GM21515 (cell line): ENCODE results near the gene PDE4DIP.
A peak's percentile ranks its signal among the peaks of the same experiment; 100 is the strongest.
"Not testable (repeated sequence)": the region's sequence is repeated elsewhere in the genome, so short reads cannot be mapped to it uniquely, and the experiment has no call there.

ENCODE experiments used
- ATAC-seq: cut with Tn5 transposase; IDR thresholded peaks from one replicate; pipeline ENCODE4 v1.9.1; 2021; ENCODE audit not compliant: unreplicated experiment

The PDE4DIP gene

DNA sequence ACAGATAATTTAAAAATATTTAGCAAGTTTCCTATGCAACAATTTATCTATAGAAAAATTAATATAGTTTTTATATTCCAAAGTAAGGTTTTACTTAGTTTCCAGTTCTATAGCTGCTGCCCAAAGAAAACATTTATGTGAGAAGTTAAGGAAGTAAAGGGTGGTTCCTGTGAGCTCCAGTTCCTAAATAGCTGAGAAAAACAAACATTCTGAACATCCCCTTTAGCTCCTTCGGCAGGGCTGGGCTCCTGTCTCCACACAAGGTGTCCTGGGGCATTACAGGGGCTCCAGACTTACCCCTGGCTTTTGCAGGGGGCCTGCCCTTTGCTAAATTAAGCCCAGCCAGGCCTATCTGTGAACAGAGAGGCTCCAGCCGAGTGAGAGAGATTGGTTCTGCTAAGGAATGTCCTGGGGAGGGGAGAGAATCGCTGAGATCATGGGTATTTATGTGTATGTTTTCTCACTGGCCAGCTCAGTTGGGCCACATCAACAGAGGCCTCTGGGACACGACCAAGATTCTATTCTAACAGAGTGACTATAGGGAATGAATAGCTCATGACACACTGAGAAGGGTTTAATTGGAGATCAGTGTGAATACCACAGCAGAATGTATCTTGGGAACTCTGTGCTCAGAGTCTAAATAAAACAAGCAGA, 72.6 kb downstream of the PDE4DIP start:
- ATAC-seq, result not testable (repeated sequence)

DNA sequence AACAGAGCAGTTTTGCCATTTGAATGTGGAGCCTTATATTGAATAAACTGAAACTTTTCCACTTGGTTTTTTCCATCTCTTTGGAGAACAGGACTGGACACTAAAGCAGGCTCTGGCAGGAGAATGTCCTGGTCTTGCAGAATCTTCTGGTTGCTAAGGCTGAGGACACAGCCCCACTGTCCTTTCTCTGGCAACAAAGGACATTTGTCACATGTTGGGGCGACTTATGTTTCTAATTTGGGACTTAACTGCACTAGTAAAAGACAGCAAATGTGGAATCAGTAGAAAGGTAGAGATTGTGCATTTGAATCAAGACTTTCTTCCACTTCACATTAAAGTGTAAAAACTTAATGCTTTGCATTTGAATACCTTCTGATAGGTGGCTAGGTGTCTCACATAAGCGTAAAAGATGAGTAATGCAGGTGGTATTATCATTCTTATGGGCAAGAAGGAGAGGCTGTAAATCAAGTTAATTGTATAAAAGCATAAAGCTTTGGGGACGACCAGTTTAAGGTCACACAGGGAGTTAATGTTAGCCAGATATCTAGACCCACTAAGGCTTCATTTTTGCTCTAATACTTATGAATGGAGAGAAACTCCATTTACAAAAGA, 74.7 kb downstream of the PDE4DIP start:
- ATAC-seq, result not testable (repeated sequence)

DNA sequence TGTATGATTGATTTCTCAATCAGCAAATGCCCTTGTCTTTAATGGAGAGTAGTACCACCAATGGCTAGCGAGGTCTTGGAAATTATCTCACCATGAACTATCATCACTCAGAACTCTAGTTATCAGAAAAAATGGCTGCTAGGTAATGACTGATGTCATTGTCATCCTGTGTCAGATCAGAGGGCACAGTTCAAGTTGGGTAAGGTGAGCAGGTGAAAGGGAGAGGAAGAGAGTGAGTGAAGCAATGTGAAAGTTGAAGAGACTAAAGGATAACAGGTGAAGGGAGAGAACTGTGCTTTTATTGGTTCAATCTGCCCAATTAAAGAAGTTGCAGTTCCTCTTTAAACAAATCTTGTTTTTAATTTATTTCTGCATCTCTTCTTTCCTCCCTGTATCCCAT, 76.8 kb downstream of the PDE4DIP start:
- ATAC-seq, result not testable (repeated sequence)

DNA sequence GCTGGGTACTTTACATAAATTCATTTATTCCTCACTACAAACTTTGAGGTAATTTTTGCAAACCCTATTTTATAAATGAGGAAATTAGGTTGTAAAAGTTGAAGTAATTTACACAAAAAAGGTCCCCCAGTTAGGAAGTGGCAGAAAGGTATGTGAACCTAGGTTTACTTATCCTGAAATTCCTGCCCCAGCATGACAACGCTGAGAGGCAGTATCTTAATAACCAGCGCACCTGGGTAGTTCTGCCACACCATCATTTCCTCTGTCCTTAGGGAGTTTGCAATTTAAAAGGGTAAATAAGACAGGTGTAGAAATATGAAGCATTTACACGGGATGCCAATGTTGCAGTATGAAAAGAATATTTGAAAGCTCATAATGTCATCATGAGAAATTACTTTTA, 79.6 kb downstream of the PDE4DIP start:
- ATAC-seq, result not testable (repeated sequence)

DNA sequence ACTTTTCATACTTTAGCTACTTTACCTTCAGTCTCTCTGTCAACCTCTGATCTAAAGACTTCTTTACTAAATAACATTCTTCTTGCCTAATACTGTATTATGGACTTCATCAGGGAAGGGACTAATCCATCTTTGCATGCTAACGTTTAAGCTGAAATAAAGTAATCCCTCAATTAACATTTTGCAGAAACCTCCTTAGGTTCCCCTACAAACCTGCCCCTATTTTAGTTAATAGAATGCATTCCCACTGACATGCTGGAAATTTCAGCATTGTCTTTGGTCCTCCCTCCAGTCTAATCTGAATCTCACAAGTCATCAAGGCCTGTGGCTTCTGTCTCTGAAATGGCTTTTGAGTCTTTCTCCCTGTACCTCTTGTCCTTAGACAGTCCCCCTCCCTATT, 83.4 kb downstream of the PDE4DIP start:
- ATAC-seq, result not testable (repeated sequence)

DNA sequence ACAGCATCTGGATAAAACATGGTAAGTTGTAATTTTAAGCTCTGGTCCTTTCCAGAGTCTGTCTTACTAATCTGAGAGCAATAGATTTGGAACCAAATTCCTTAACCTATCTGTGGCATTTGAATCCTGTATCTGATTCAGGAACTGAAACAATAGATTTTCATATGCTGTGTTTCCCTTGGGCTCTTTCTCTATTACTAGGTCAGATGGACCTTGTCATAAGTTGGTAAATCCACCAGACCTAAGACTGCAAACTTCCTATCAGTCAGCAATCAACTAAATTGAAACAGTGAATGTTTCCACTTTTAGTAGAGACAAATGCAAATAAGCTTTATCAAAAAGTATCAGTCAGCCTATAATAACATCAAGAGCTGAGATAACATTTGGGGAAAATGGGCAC, 85.0 kb downstream of the PDE4DIP start:
- ATAC-seq, result not testable (repeated sequence)

DNA sequence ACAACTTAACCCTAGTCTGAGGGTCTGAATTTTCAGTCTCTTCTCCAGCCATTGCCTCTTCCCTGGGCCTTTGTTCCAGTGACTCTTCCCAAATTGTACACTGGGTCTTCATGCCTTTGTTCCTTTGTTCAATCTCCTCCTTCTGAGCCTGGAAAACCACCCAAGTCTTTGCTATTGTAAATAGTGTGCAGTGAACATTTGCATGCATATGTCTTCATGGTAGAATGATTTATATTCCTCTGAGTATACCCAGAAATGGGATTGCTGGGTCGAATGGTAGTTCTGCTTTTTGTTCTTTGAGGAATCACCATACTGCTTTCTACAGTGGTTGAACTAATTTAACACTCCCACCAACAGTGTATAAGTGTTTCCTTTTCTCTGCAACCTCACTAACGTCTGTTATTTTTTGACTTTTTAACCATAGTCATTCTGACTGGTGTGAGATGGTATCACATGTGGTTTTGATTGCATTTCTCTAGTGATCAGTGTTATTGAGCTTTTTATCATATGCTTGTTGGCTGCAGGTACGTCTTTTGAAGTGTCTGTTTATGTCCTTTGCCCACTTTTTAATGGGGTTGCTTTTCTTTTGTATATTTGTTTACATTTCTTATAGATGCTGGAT, 91.3 kb downstream of the PDE4DIP start:
- ATAC-seq, result not testable (repeated sequence)

DNA sequence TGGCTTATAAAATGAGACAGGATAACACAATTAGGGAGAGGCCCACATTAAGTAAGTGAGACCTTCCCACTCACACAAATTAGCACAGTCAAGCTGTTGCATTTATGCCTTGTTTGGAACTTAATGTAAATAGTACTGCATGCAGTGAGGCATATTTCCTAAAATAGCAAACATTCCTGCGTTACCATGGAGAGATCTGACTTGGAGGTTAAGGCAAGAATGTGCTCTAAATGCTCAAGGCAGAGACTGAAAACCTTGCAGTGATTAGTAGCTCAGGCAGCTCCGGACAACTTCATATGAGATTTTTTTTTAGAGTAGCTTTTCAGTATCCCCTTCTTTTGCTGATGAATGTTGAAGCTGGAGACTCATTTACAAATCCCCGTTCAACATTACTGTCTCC, 98.7 kb downstream of the PDE4DIP start:
- not testable (repeated sequence) for ATAC-seq

DNA sequence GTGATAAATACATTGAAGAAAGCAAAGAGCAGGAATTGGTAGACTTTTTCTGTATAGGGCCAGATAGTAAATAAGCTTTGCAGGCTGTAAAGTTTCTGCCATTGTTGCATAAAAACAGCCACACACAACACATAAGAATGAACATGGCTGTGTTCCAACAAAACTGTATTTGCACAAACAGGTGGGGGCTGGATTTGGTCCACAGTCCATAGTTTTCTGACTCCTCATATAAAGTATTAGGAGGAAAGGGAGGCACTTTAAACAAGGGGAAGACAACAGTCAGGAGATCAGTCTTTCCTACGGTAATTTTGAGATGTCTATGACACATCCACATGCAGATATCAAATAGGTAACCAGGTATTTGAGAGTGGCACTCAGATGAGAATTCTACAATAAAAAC, 100.9 kb downstream of the PDE4DIP start:
- ATAC-seq, result not testable (repeated sequence)

DNA sequence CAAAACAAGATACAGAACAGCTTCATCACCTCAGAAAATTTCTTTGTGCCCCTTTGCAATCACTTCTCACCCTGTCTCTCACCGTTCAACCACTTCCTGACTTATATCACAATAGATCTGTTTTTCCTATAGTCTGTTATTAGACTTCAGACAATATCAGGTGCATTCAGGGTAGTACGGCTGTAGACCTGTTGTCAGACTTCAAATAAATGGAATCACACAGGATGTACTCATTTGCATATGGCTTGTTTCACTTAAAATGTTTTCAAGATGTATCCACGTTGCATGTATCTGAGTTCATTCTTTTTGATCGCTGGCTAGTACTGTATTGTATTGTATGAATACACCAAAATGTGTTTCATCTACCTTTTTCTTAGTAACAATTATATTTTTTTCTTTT, 104.5 kb downstream of the PDE4DIP start:
- ATAC-seq, result not testable (repeated sequence)

DNA sequence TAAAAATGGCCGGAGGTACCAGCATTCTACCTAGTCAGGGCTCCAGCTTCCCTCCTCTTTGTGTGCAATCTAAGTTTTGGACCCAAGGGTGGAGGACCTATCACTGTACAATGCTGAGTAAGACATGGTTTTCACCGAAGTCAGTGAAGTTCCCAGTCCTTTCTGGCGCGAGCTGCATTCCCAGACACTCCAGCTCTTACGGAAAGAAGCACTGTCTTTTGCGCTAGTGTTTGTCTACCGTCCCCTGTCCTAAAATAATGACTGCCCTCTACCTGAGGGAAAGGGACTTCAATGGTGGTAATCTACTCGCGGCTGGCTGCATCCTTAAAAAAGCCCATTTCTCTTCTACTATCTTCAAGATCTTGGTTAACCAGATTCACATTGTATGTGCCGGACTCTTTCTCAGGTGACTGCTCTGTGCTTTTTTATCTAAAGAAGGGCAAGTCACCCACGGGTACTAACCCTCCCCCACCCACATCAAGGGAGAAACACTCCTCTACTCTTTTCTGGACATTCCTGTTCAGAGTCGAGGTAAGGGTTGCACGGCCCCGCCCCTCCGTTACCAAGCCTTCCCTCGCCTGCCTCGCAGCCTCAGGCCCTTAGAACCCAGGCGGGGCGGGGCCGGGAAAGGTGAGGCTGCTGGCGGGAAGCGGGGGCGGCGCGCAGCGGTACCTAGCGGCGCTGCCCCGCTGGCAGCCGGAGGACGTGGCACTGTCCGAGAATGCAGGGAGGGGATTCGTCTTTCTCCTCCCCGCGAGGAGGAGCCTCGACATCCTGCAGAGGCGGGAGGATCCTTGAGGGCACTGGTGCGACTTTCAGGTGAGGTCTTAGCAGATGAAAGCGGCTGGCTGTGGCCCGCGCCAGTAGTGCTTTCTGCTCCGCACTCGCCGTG, 107.4 kb downstream of the PDE4DIP start:
- ATAC-seq, result peak; percentile 67

DNA sequence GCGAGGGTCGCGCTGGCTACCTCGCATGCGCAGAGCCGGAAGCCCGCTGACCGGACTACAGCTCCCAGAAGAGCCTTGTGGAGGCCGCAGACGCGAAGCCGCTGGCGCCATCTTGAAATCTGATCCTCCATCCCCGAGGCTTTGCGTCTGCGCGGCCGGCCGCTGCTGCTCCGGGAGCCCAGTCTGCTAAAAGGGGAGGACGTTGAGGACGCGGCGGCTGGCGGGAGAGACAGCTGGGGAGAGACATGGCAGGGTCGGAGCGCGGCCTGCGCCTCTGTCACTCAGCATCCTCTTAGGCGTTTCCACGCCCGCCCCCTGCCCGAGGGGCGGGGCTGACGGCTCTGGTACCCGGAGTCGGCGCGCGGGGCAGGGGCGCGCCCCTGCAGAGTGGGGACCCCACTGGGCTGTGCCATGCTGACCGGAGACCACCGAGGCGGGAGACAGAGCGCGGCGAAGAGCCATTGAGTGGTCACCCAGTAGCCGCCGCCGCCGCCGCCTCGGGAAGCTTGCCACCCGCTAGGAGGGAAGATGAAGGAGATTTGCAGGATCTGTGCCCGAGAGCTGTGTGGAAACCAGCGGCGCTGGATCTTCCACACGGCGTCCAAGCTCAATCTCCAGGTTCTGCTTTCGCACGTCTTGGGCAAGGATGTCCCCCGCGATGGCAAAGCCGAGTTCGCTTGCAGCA, 108.2 kb downstream of the PDE4DIP start:
- ATAC-seq, result peak; percentile 78

DNA sequence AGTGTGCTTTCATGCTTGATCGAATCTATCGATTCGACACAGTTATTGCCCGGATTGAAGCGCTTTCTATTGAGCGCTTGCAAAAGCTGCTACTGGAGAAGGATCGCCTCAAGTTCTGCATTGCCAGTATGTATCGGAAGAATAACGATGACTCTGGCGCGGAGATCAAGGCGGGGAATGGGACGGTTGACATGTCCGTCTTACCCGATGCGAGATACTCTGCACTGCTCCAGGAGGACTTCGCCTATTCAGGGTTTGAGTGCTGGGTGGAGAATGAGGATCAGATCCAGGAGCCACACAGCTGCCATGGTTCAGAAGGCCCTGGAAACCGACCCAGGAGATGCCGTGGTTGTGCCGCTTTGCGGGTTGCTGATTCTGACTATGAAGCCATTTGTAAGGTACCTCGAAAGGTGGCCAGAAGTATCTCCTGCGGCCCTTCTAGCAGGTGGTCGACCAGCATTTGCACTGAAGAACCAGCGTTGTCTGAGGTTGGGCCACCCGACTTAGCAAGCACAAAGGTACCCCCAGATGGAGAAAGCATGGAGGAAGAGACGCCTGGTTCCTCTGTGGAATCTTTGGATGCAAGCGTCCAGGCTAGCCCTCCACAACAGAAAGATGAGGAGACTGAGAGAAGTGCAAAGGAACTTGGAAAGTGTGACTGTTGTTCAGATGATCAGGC, 108.8 kb downstream of the PDE4DIP start:
- not testable (repeated sequence) for ATAC-seq

DNA sequence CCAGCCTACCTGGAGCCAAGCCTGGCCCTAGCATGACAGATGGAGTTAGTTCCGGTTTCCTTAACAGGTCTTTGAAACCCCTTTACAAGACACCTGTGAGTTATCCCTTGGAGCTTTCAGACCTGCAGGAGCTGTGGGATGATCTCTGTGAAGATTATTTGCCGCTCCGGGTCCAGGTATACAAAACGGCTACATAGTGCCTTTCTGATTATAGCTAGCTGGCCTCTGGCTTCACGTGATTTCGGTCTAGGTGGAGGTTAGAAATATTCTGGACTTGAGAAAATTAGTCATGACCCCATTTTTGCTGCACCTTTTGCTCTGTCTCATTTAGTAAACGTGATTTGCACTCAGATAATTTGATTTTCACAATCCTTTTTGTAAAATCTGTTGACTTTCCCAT, 109.5 kb downstream of the PDE4DIP start:
- ATAC-seq, result not testable (repeated sequence)

DNA sequence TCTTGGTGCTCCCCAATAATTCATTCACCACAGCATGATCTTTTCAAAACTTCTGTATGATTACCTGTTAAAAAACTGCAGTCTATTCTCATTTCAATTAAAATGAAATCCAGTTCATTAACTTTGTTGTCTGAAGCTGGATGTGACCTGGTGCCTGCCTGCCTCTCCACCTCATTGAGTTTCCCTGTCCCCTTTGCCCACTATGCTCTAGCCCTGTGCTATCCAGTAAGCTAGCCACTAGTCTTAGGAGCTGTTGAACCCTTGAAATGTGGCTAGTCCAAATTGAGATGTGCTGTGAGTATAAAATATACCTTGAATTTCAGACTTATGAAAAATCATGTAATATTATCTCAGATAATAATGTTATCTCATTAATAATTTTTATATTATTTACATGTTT, 114.1 kb downstream of the PDE4DIP start:
- not testable (repeated sequence) for ATAC-seq

DNA sequence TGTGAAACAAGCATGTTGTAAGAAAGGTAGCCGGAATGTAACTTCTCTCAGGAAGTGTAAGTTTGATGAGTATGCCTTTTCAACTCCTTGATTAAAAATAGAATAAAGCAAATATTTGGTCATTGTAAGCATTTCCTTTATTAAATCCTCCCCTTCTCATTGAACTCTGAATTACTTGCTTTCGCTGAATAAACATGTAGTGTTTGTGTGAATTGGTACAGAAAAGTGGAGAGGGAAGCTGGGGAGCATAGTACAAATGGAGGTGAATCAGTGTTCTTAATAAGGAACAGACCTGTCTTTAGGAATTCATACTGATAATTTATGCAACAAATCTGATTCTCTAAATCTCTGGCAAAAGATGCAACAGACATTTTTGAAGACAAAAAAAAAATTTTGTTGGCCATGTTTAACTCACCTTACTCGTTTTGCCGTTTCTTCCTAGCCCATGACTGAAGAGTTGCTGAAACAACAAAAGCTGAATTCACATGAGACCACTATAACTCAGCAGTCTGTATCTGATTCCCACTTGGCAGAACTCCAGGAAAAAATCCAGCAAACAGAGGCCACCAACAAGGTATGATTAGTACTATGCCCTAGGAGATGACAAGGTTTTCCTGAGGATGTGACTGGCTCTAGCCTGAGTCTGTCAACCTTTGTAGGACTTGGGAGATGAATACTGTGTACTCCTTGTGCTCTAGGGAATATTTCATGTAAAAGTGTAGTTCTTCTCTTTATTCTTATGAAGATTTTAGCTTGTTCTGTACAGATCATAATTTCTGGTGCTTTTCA, 116.2 kb downstream of the PDE4DIP start:
- not testable (repeated sequence) for ATAC-seq

DNA sequence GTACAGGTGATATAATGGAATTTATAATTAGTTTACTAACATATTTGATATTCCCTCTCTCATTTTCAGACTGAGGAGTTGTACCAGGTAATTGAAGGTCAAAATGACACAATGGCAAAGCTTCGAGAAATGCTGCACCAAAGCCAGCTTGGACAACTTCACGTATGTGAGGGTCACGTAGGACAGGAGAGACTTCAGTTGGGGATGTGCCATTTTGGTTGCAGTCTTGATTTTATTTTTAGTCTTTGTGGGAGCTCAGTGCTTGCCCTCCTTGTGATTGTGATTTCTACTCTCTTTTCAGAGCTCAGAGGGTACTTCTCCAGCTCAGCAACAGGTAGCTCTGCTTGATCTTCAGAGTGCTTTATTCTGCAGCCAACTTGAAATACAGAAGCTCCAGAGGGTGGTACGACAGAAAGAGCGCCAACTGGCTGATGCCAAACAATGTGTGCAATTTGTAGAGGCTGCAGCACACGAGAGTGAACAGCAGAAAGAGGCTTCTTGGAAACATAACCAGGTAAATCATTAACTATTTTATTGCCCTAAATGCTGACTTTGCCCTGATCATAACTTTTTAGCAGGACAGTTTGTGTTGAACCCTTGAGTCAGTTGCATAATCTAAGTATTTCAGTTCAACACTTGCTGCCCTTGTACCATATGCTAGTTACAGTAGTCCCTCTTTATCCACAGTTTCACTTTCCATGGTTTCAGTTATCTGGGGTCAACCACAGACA, 118.1 kb downstream of the PDE4DIP start:
- not testable (repeated sequence) for ATAC-seq

DNA sequence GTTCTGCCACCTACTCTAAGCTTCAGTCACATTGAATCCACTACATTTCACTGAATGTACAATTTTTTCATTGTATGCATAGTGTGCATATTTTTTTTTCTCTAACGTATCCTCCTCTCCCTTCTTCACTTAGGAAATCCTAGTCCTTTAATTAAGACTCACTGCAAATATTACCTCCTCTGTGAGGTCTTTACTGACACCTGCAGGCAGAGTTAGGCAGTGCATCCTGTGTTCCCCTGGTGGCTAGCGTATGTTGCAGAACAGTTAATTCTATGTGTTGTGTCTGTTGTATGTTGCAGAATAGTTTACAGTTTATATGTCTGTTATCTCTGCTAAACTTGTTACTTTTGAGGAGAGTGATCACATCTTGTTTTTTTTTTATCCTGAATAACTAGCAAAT, 121.9 kb downstream of the PDE4DIP start:
- ATAC-seq, result not testable (repeated sequence)

DNA sequence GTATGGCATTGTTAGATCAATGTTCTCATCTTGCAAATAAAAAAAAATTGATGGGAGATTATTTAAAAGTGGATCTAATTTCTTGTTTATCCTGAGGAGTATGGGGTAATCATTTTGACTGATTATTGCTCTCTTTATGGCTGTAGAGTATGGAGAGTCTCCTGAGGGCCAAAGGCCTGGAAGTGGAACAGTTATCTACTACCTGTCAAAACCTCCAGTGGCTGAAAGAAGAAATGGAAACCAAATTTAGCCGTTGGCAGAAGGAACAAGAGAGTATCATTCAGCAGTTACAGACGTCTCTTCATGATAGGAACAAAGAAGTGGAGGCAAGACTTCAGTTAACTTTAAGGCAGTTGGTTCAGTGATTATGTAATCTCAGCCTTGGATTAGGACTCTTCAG, 123.4 kb downstream of the PDE4DIP start:
- ATAC-seq, result not testable (repeated sequence)
